Body of pancreas (tissue), 4 donors: ENCODE measurements around the gene LURAP1L.

ENCODE experiments used
- POLR2A ChIP-seq, 3 donors: fragments of 450-650 bp; IDR thresholded peaks; one replicate each; pipeline ENCODE4 v1.6.1; 2016; ENCODE audit warnings: antibody characterized with exemption in 3 of 3, mild to moderate bottlenecking in 2 of 3
- TF ChIP-seq, protein P1 (sequence below), 7 experiments: fragments of 450-650 bp in 4 of 7; fragments of 200-600 bp in 3 of 7; sonication (generic) in 3 of 7; IDR thresholded peaks; one replicate each; pipeline ENCODE4 v1.5.1; 2016 to 2019; ENCODE audit warnings: antibody characterized with exemption in 7 of 7

- TF ChIP-seq, protein P1, sequence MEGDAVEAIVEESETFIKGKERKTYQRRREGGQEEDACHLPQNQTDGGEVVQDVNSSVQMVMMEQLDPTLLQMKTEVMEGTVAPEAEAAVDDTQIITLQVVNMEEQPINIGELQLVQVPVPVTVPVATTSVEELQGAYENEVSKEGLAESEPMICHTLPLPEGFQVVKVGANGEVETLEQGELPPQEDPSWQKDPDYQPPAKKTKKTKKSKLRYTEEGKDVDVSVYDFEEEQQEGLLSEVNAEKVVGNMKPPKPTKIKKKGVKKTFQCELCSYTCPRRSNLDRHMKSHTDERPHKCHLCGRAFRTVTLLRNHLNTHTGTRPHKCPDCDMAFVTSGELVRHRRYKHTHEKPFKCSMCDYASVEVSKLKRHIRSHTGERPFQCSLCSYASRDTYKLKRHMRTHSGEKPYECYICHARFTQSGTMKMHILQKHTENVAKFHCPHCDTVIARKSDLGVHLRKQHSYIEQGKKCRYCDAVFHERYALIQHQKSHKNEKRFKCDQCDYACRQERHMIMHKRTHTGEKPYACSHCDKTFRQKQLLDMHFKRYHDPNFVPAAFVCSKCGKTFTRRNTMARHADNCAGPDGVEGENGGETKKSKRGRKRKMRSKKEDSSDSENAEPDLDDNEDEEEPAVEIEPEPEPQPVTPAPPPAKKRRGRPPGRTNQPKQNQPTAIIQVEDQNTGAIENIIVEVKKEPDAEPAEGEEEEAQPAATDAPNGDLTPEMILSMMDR (IDR thresholded peaks at IDR 0.05) = no peak
- no peak for TF ChIP-seq POLR2A (IDR thresholded peaks at IDR 0.05)
Measured at GRCh38 chr9:12737871-12738270, 36.9 kb upstream of the LURAP1L start.
